H1 (cell line): Measurements from ENCODE around the gene EGLN2. TPM values are rescaled to one million over a fixed set of nuclear protein-coding genes. Genes with fewer than 3 reads are reported as not detected.

ENCODE experiments used
- CTCF ChIA-PET: fragments of 300-600 bp; sonication (Branson Sonifier 250); formaldehyde crosslinking; loops from one replicate; lab custom pipeline; 2021; ENCODE audit not compliant: partially characterized antibody; lab: Charles Lee
- POLR2A ChIA-PET: fragments of 300-600 bp; sonication (Branson Sonifier 250); formaldehyde crosslinking; loops from one replicate; lab custom pipeline; 2021; ENCODE audit warnings: inconsistent platforms; ENCODE audit not compliant: partially characterized antibody; lab: Charles Lee
- DNase-seq, 2 experiments: peaks; one replicate each; pipeline versions ENCODE4 v3.0.0 to v3.0.0-alpha.2; 2010 to 2022; ENCODE audit warnings: low spot score in 2 of 2, low read depth in 1 of 2, mixed read lengths in 1 of 2
- FAIRE-seq: peaks from 2 replicates; lab custom pipeline; 2011; peaks lifted over from hg19 to GRCh38; lab: Jason Lieb, UNC
- H2AFZ ChIP-seq: 2 replicates; pipeline ENCODE4 v1.8.1; 2012; ENCODE audit warnings: low read length, inconsistent platforms
- H2AK5ac ChIP-seq: 2 replicates; pipeline ENCODE4 v1.6.1; 2013; ENCODE audit warnings: low read depth, low read length
- H2BK120ac ChIP-seq: replicated peaks from 2 replicates; pipeline ENCODE3; 2013; ENCODE audit warnings: low read depth, low read length, inconsistent platforms
- H2BK12ac ChIP-seq: 2 replicates; pipeline ENCODE4 v1.6.1; 2013; ENCODE audit warnings: low read depth, low read length
- H2BK15ac ChIP-seq: 2 replicates; pipeline ENCODE4 v1.6.1; 2013; ENCODE audit warnings: low read length
- H2BK20ac ChIP-seq: 2 replicates; pipeline ENCODE4 v1.6.1; 2013; ENCODE audit warnings: low read length
- H2BK5ac ChIP-seq: 2 replicates; pipeline ENCODE4 v1.6.1; 2013; ENCODE audit warnings: low read depth, low read length
- H3K14ac ChIP-seq: 2 replicates; pipeline ENCODE4 v1.6.1; 2013; ENCODE audit warnings: inconsistent platforms; ENCODE audit not compliant: insufficient read length
- H3K18ac ChIP-seq: 2 replicates; pipeline ENCODE4 v1.6.1; 2013; ENCODE audit warnings: low read length; ENCODE audit errors: extremely low read depth
- H3K23ac ChIP-seq: 2 replicates; pipeline ENCODE4 v1.6.1; 2013; ENCODE audit warnings: inconsistent platforms; ENCODE audit not compliant: insufficient read length
- H3K23me2 ChIP-seq: 2 replicates; pipeline ENCODE4 v1.6.1; 2013; ENCODE audit warnings: low read depth, low read length
- H3K27ac ChIP-seq: 2 replicates; pipeline ENCODE4 v1.6.1; 2011; ENCODE audit warnings: low read depth, low read length, inconsistent platforms
- H3K27me3 ChIP-seq, 4 experiments: replicated peaks in 1 of 4; 1 replicate in 1 of 4; 2 replicates in 3 of 4; pipeline versions ENCODE4 v1.6.1 to v1.8.1; 2011 to 2013; ENCODE audit warnings: low read length in 3 of 4, mild to moderate bottlenecking in 3 of 4, inconsistent platforms in 2 of 4, mixed read lengths in 2 of 4, moderate library complexity in 1 of 4; ENCODE audit not compliant: control insufficient read depth in 3 of 4, insufficient read depth in 3 of 4; ENCODE audit errors: extremely low read depth in 1 of 4
- H3K36me3 ChIP-seq, 4 experiments: 2 replicates each; pipeline versions ENCODE4 v1.6.1 to v1.8.1; 2011 to 2013; ENCODE audit warnings: mild to moderate bottlenecking in 4 of 4, low read length in 3 of 4, moderate library complexity in 2 of 4, control low read depth in 1 of 4, inconsistent platforms in 1 of 4; ENCODE audit not compliant: insufficient read depth in 4 of 4, control insufficient read depth in 2 of 4
- H3K4ac ChIP-seq: replicated peaks from 2 replicates; pipeline ENCODE3; 2013; ENCODE audit warnings: low read length, low read depth, mixed read lengths, inconsistent platforms; ENCODE audit not compliant: insufficient read length
- H3K4me1 ChIP-seq, 4 experiments: replicated peaks in 1 of 4; 1 replicate in 1 of 4; 2 replicates in 3 of 4; pipeline versions ENCODE4 v1.6.1 to v1.8.1; 2011 to 2013; ENCODE audit warnings: low read length in 3 of 4, inconsistent platforms in 2 of 4, mixed read lengths in 1 of 4; ENCODE audit not compliant: insufficient read depth in 4 of 4, control insufficient read depth in 3 of 4
- H3K4me2 ChIP-seq, 2 experiments: 2 replicates each; pipeline versions ENCODE4 v1.6.1 to v1.8.1; 2011 to 2013; ENCODE audit warnings: low read depth in 2 of 2, low read length in 2 of 2, control low read depth in 1 of 2, inconsistent platforms in 1 of 2, mild to moderate bottlenecking in 1 of 2; ENCODE audit not compliant: insufficient read depth in 1 of 2
- H3K4me3 ChIP-seq, 4 experiments: fragments of 200-600, 300-600 bp in 1 of 4; sonication (generic), shearing (Covaris generic), sonication (Bioruptor Twin) in 1 of 4; 2 replicates each; pipeline versions ENCODE4 v1.5.1 to v1.8.1; 2011 to 2016; ENCODE audit warnings: low read length in 4 of 4, low read depth in 3 of 4, control low read depth in 2 of 4, inconsistent platforms in 2 of 4, mild to moderate bottlenecking in 2 of 4, mixed read lengths in 1 of 4, moderate library complexity in 1 of 4; ENCODE audit not compliant: insufficient read depth in 2 of 4; ENCODE audit errors: extremely low read depth in 1 of 4
- H3K56ac ChIP-seq: replicated peaks from 2 replicates; pipeline ENCODE3; 2013; ENCODE audit warnings: low read depth, mild to moderate bottlenecking, mixed read lengths, low read length, inconsistent platforms; ENCODE audit not compliant: insufficient read length
- H3K79me1 ChIP-seq: 2 replicates; pipeline ENCODE4 v1.6.1; 2013; ENCODE audit warnings: low read depth, low read length, control low read depth
- H3K79me2 ChIP-seq, 2 experiments: 2 replicates each; pipeline versions ENCODE4 v1.6.1 to v1.8.1; 2012 to 2013; ENCODE audit warnings: low read length in 2 of 2, mild to moderate bottlenecking in 2 of 2, inconsistent platforms in 1 of 2; ENCODE audit not compliant: insufficient read depth in 2 of 2, control insufficient read depth in 1 of 2
- H3K9ac ChIP-seq, 4 experiments: replicated peaks in 1 of 4; 1 replicate in 1 of 4; 2 replicates in 3 of 4; pipeline versions ENCODE4 v1.6.1 to v1.8.1; 2011 to 2013; ENCODE audit warnings: low read depth in 3 of 4, low read length in 3 of 4, control low read depth in 2 of 4, mild to moderate bottlenecking in 2 of 4, moderate library complexity in 2 of 4, inconsistent platforms in 1 of 4; ENCODE audit errors: extremely low read depth in 1 of 4
- H3K9me3 ChIP-seq, 2 experiments: 2 replicates each; pipeline versions ENCODE4 v1.6.1 to v1.8.1; 2012 to 2013; ENCODE audit warnings: mild to moderate bottlenecking in 2 of 2, moderate library complexity in 2 of 2, control low read depth in 1 of 2, inconsistent platforms in 1 of 2, low read depth in 1 of 2, low read length in 1 of 2, mixed read lengths in 1 of 2; ENCODE audit not compliant: insufficient read depth in 2 of 2
- H4K20me1 ChIP-seq, 2 experiments: replicated peaks in 1 of 2; 2 replicates each; pipeline versions ENCODE3 to v1.8.1; 2011 to 2013; ENCODE audit warnings: inconsistent platforms in 2 of 2, low read length in 2 of 2, mild to moderate bottlenecking in 1 of 2; ENCODE audit not compliant: insufficient read depth in 2 of 2, control insufficient read depth in 1 of 2
- H4K5ac ChIP-seq: 2 replicates; pipeline ENCODE4 v1.6.1; 2013; ENCODE audit warnings: low read length, low read depth, mixed read lengths, inconsistent platforms; ENCODE audit not compliant: insufficient read length
- H4K8ac ChIP-seq: 2 replicates; pipeline ENCODE4 v1.8.0; 2013; ENCODE audit warnings: mild to moderate bottlenecking, moderate library complexity, low read length, inconsistent platforms; ENCODE audit not compliant: insufficient read depth; ENCODE audit errors: extremely low read depth
- H4K91ac ChIP-seq: replicated peaks from 2 replicates; pipeline ENCODE3; 2013; ENCODE audit warnings: low read length, mixed read lengths, inconsistent platforms; ENCODE audit not compliant: insufficient read length
- ASH2L ChIP-seq: fragments of 200-600, 300-600 bp; sonication (generic); IDR thresholded peaks from one replicate; pipeline ENCODE4 v1.7.1; 2017; ENCODE audit warnings: low read length
- CEBPB ChIP-seq: IDR thresholded peaks from 2 replicates; pipeline ENCODE4 v1.6.1; 2012; ENCODE audit warnings: low read depth, low read length
- CREB1 ChIP-seq: IDR thresholded peaks from 2 replicates; pipeline ENCODE4 v1.6.1; 2012; ENCODE audit warnings: inconsistent platforms
- FOSL1 ChIP-seq: IDR thresholded peaks from 2 replicates; pipeline ENCODE4 v1.6.1; 2011; ENCODE audit warnings: mild to moderate bottlenecking, low read depth, low read length, moderate library complexity; ENCODE audit not compliant: insufficient read depth
- HDAC2 ChIP-seq, 2 experiments: fragments of 300-600 bp in 1 of 2; sonication (generic) in 1 of 2; IDR thresholded peaks; 2 replicates each; pipeline ENCODE4 v1.6.1; 2011 to 2012; ENCODE audit warnings: low read depth in 2 of 2, low read length in 2 of 2, mild to moderate bottlenecking in 2 of 2, moderate library complexity in 2 of 2, borderline replicate concordance in 1 of 2, inconsistent platforms in 1 of 2
- KDM1A ChIP-seq: fragments of 200-600, 300-600 bp; sonication (generic); IDR thresholded peaks from 2 replicates; pipeline ENCODE4 v1.7.1; 2016; ENCODE audit warnings: mild to moderate bottlenecking, low read length, borderline replicate concordance
- PHF8 ChIP-seq: fragments of 200-600 bp; sonication (generic); conservative IDR thresholded peaks from 2 replicates; pipeline ENCODE4 v1.7.1; 2012; ENCODE audit warnings: low read depth, mild to moderate bottlenecking, inconsistent platforms, low read length, moderate library complexity
- POU5F1 ChIP-seq: IDR thresholded peaks from 2 replicates; pipeline ENCODE4 v1.6.1; 2011; ENCODE audit warnings: low read depth, mild to moderate bottlenecking, low read length, moderate library complexity
- SIRT6 ChIP-seq: IDR thresholded peaks from one replicate; pipeline ENCODE4 v1.7.1; 2012; ENCODE audit warnings: low read length, inconsistent platforms
- SP1 ChIP-seq: IDR thresholded peaks from 2 replicates; pipeline ENCODE4 v1.6.1; 2011; ENCODE audit warnings: low read depth, low read length
- TAF1 ChIP-seq: IDR thresholded peaks from 2 replicates; pipeline ENCODE4 v1.6.1; 2011; ENCODE audit warnings: mild to moderate bottlenecking, low read depth, low read length
- TBP ChIP-seq: IDR thresholded peaks from 2 replicates; pipeline ENCODE4 v1.6.1; 2011; ENCODE audit warnings: low read depth, low read length, improper control_type of control experiment
- WGBS, 2 experiments: shearing (Covaris generic) in 1 of 2; methylation state at CpG; one replicate each; pipeline versions ENCODE4 v1.1.6 to v1.1.7; 2013 to 2015; ENCODE audit warnings: low lambda C conversion rate in 2 of 2, mixed read lengths in 2 of 2, inconsistent platforms in 1 of 2, low coverage in 1 of 2, missing lambda C conversion rate in 1 of 2; ENCODE audit not compliant: insufficient replicate concordance in 2 of 2, insufficient coverage in 1 of 2, insufficient read length in 1 of 2; ENCODE audit errors: extremely low coverage in 1 of 2, missing lambda C conversion rate in 1 of 2; 5-methylcytosine and 5-hydroxymethylcytosine counted together
- polyA plus RNA-seq, 7 experiments: library from polyadenylated mRNA; depleted of rRNA in 3 of 7; stranded (reverse) in 5 of 7; unstranded in 2 of 7; fragments of >200 nt in 5 of 7; fragments of 200-250 nt in 2 of 7; gene quantifications; 1 replicate in 5 of 7; 2 replicates in 1 of 7; 4 replicates in 1 of 7; pipeline versions ENCODE4 v1.2.1 to v1.2.3, GENCODE V29; 2011 to 2013; ENCODE audit warnings: missing spikeins in 2 of 7, mixed read lengths in 2 of 7
- total RNA-seq: library from RNA; stranded (reverse); fragmentation: NEBNext Ultra II Directional; extraction: Animal tissue kit (Norgen Biotek cat#: 25700); gene quantifications from 2 replicates; pipeline ENCODE4 v1.2.1, GENCODE V29; 2021

The EGLN2 gene
- total and polyA plus RNA-seq, 2 of the 8 experiments (the other 6 are each of a cell fraction or from before 2014, with no cell fraction given) = 86.9 to 103 TPM

GRCh38 chr19:40776932-40777644 lies 21.9 kb upstream of the EGLN2 start:
- POLR2A ChIA-PET = interaction anchor here (0.9 to 17.9 kb wide), 14 partner anchors 10 to 487 kb away, joined by 3 to 399 read pairs (median 6); partner anchors contain the start of genes ACTMAP, EGLN2, HNRNPUL1 and NUMBL
- Histone ChIP-seq H2BK20ac (no peak overlapping the region), H3K14ac (peak overlapping the region; percentile 14), H4K20me1 (no peaks in the 10 kb centered on the region), H2BK12ac (peak overlapping the region; percentile 52), H2BK15ac (peak overlapping the region; percentile 99; the same call in 1 of the 2 replicates), H3K27ac (peak overlapping the region; percentile 99), H3K9ac (peak overlapping the region; percentile 82 to 99 (median 88)), H2BK5ac (peak overlapping the region; percentile 97), H2BK120ac (peak overlapping the region; percentile 4), H3K27me3 (no peaks in the 10 kb centered on the region), H3K36me3 (no peaks in the 10 kb centered on the region), H3K4me2 (peak overlapping the region; percentile 94 to 96), H3K4me1 (peaks cover 0 to 14% (median 6%) of the 10 kb centered on the region in 4 experiments; a peak in 6 of 7 replicates), H4K8ac (peak overlapping the region; percentile 30; the same call in 1 of the 2 replicates), H2AFZ (no peak overlapping the region), H3K23me2 (peaks cover 8% of the 10 kb centered on the region; the same call in 1 of the 2 replicates), H3K23ac (no peak overlapping the region), H4K5ac (peak overlapping the region; percentile 87), H4K91ac (peak overlapping the region; percentile 67), H3K56ac (no peak overlapping the region), H3K4ac (peak overlapping the region; percentile 20), H2AK5ac (no peak overlapping the region; the same call in 1 of the 2 replicates), H3K4me3 (peak overlapping the region; percentile 71 to 90 (median 86)), H3K79me2 (no peaks in the 10 kb centered on the region), H3K9me3 (no peaks in the 10 kb centered on the region), H3K79me1 (no peaks in the 10 kb centered on the region), H3K18ac (peak overlapping the region; percentile 20)
- 25% methylated on average over 13 of the region's 13 CpGs; no CpG with 5 or more reads in 1 of the 2 experiments for WGBS, 2 experiments
- CTCF ChIA-PET = interaction anchor here (0.6 to 3.9 kb wide), 7 partner anchors 18 to 1824 kb away, joined by 3 to 29 read pairs (median 3); partner anchors contain the start of gene EGLN2
- peak; percentile 72 to 89 for DNase-seq
- peak; percentile 36 for FAIRE-seq
- peak; percentile 81; the same call in 1 of the 2 replicates for TF ChIP-seq TAF1
- no peak for TF ChIP-seq FOSL1
- TF ChIP-seq TBP = peak; percentile 26; the same call in 1 of the 2 replicates
- 0 out of 2 replicates have a peak, but pooled peaks have one; percentile 14 for TF ChIP-seq PHF8
- TF ChIP-seq POU5F1 = no peak
- 0 out of 2 replicates have a peak, but pooled peaks have one; percentile 35 for TF ChIP-seq SP1
- no peak for TF ChIP-seq SIRT6
- peak in 1 of 2 experiments; percentile 95; a peak in 1 of 4 replicates for TF ChIP-seq HDAC2 (IDR thresholded peaks at IDR 0.05; ENCODE audit: borderline replicate concordance in 1 of 2, low read depth in 2 of 2, low read length in 2 of 2)
- peak; percentile 43 for TF ChIP-seq ASH2L
- peak; percentile 96 for TF ChIP-seq CREB1
- TF ChIP-seq CEBPB = no peak
- TF ChIP-seq KDM1A = peak; percentile 99
